CD4-positive, alpha-beta memory T cell (primary cell): ENCODE data around the gene POLD4. TPM values are rescaled to one million over a fixed set of nuclear protein-coding genes. Genes with fewer than 3 reads are reported as not detected.

ENCODE experiments used
- CTCF ChIA-PET: fragments of 350-600 bp; sonication (Branson Sonifier 250); formaldehyde crosslinking; loops from one replicate; lab custom pipeline; 2021; ENCODE audit warnings: inconsistent platforms; ENCODE audit not compliant: partially characterized antibody; lab: Charles Lee
- POLR2A ChIA-PET: fragments of 350-600 bp; sonication (Branson Sonifier 250); formaldehyde crosslinking; loops from one replicate; lab custom pipeline; 2021; ENCODE audit not compliant: partially characterized antibody; lab: Charles Lee
- DNase-seq, 5 donors: peaks; one replicate each; pipeline versions ENCODE4 v3.0.0 to v3.0.0-alpha.2; 2020 to 2022; ENCODE audit warnings: mixed read lengths in 1 of 5
- H3K27ac ChIP-seq: one replicate; pipeline ENCODE4 v1.7.0; 2013; ENCODE audit warnings: low read depth, low read length
- H3K27me3 ChIP-seq: 2 replicates; pipeline ENCODE4 v1.7.0; 2013; ENCODE audit warnings: mild to moderate bottlenecking, low read length, moderate library complexity; ENCODE audit not compliant: insufficient read depth
- H3K36me3 ChIP-seq: 2 replicates; pipeline ENCODE4 v1.7.0; 2013; ENCODE audit warnings: mild to moderate bottlenecking, low read length, moderate library complexity; ENCODE audit not compliant: insufficient read depth
- H3K4me1 ChIP-seq: 2 replicates; pipeline ENCODE4 v1.7.0; 2013; ENCODE audit warnings: mild to moderate bottlenecking, low read length, moderate library complexity; ENCODE audit not compliant: insufficient read depth
- H3K4me3 ChIP-seq, 2 donors: one replicate each; pipeline ENCODE4 v1.7.0; 2013; ENCODE audit warnings: low read length in 2 of 2, mild to moderate bottlenecking in 1 of 2
- H3K9me3 ChIP-seq, 2 donors: one replicate each; pipeline ENCODE4 v1.7.0; 2013; ENCODE audit warnings: low read length in 2 of 2, control low read depth in 1 of 2; ENCODE audit not compliant: control insufficient read depth in 1 of 2
- H3K27ac Mint-ChIP-seq, 7 donors: one replicate each; pipeline ENCODE4 v1.8.0; 2020 to 2021; ENCODE audit warnings: mixed read lengths in 7 of 7, mild to moderate bottlenecking in 6 of 7, inconsistent platforms in 3 of 7, moderate library complexity in 3 of 7
- H3K27me3 Mint-ChIP-seq, 2 donors: one replicate each; pipeline ENCODE4 v1.8.0; 2020 to 2021; ENCODE audit warnings: mixed read lengths in 2 of 2
- H3K36me3 Mint-ChIP-seq, 2 donors: one replicate each; pipeline ENCODE4 v1.8.0; 2020 to 2021; ENCODE audit warnings: mixed read lengths in 2 of 2, inconsistent platforms in 1 of 2, mild to moderate bottlenecking in 1 of 2
- H3K4me1 Mint-ChIP-seq, 4 donors: one replicate each; pipeline ENCODE4 v1.8.0; 2020 to 2021; ENCODE audit warnings: mixed read lengths in 4 of 4, mild to moderate bottlenecking in 1 of 4
- H3K4me3 Mint-ChIP-seq, 8 donors: one replicate each; pipeline ENCODE4 v1.8.0; 2020 to 2021; ENCODE audit warnings: mixed read lengths in 8 of 8, mild to moderate bottlenecking in 7 of 8, moderate library complexity in 6 of 8, inconsistent platforms in 3 of 8
- H3K9me3 Mint-ChIP-seq, 8 donors: one replicate each; pipeline ENCODE4 v1.8.0; 2020 to 2021; ENCODE audit warnings: mixed read lengths in 8 of 8, mild to moderate bottlenecking in 5 of 8, inconsistent platforms in 3 of 8, moderate library complexity in 1 of 8
- intact Hi-C: fragments of 100-400 bp; cut with micrococcal nuclease; formaldehyde crosslinking; loops from one replicate; pipeline ENCODE4 v1.15.1; 2023
- polyA plus RNA-seq, 2 donors: library from polyadenylated mRNA; unstranded; fragments of 300-500 nt; fragmentation: Illumina TruSeq; gene quantifications; one replicate each; pipeline ENCODE4 v1.2.3, GENCODE V29; 2021
- total RNA-seq, 2 experiments: library from RNA; stranded (reverse); gene quantifications; one replicate each; pipeline ENCODE4 v1.2.3, GENCODE V29; 2021

Gene POLD4
- total and polyA plus RNA-seq, 4 experiments from 2014 or later: 87.9 to 96.2 (median 92.5) TPM

DNA sequence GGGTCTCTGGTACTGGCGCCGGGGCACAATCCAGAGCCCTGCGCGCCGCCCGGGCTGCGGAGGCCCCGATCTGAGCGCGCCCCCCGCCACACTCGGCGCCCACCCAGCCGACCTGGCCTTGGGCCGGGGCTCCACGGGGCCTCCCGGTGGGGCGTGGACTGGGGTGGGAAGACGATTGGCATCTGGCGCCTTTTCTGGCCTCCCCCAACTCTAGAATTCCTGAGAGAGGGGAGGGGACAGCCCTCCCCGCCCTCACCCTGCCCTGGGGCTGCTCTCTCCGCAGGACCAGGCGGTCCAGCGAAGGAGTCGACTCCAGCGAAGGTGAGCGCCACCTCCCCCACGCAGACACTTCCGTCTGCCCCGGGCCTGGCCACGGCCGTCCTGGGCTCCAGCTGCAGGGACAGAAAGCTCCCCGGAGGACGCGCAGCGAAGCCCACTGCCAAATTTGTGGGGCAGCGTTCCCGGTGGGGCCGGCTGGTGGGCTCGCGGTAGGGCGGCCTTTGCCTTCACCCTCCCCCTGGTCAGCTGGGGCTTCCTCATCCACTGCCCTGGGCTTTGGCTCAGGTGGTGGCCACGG, 49.4 kb downstream of the POLD4 start:
- DNase-seq: peak in 2 of 5 donors; percentile 27 to 31
- intact Hi-C loops: loop anchor here (2.0 kb wide), 2 partner anchors 13 to 15 kb away; partner anchors contain the start of gene ANKRD13D
- CTCF ChIA-PET: interaction anchor here (0.6 to 3.6 kb wide), 12 partner anchors 10 to 47 kb away, joined by 3 to 9 read pairs (median 5); partner anchors contain the start of gene ANKRD13D
- peaks cover 3 to 26% (median 9%) of the 10 kb centered on the region in 4 donors for H3K4me1 Mint-ChIP-seq
- POLR2A ChIA-PET: interaction anchor here (1.1 to 14.6 kb wide), 12 partner anchors 7 to 133 kb away, joined by 3 to 196 read pairs (median 22); partner anchors contain the start of genes ANKRD13D, GRK2 and POLD4
- H3K4me3 ChIP-seq: peak overlapping the region in 1 of 2 donors; percentile 66
- H3K27me3 Mint-ChIP-seq: no peaks in the 10 kb centered on the region
- H3K9me3 Mint-ChIP-seq: no peaks in the 10 kb centered on the region
- no peaks in the 10 kb centered on the region for H3K27me3 ChIP-seq
- no peak overlapping the region for H3K27ac Mint-ChIP-seq
- peak overlapping the region; percentile 68 for H3K27ac ChIP-seq
- peaks cover 0 to 13% of the 10 kb centered on the region in 2 donors for H3K36me3 Mint-ChIP-seq
- H3K4me1 ChIP-seq: peaks cover 18% of the 10 kb centered on the region
- peaks cover 22% of the 10 kb centered on the region for H3K36me3 ChIP-seq
- peak overlapping the region; percentile 48 to 80 (median 68) for H3K4me3 Mint-ChIP-seq
- no peaks in the 10 kb centered on the region for H3K9me3 ChIP-seq

DNA sequence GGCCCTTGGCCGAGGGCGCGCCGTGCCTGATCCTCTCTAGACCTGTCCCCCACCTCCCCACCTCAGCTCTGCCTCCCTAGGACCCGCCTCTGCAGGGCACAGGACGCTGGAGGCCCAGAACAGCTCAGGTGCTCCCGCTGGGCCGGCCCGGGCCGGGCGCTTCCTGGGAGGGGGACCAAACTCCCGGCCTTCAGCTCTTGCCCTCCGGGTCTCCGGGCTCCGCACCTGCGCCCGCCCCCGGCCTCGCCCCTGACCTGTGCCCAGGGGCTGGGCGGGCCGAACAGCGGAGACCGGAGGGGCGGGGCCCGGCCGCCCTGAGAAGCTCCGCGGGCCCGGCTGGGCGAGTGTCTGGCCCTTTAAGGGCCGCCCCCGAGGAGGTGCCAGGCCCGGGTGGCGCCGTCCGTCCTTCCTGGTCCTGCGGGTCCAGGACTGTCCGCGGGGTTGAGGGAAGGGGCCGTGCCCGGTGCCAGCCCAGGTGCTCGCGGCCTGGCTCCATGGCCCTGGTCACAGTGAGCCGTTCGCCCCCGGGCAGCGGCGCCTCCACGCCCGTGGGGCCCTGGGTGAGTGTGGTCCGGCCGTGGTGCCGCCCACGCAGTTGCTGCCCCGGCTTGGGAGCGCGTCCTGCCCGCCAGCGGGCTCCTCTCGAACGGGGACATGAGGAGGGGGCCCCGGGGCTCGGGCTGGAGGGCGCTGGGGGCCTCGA, 50.1 kb downstream of the POLD4 start, which contains the start of gene SSH3:
SSH3 (plus strand) TSS at position 399 of the 703 bp plus-strand sequence; CDS start at position 495, 96 bp downstream.
- H3K27me3 ChIP-seq: no peaks in the 10 kb centered on the region
- peaks cover 20% of the 10 kb centered on the region for H3K4me1 ChIP-seq
- no peaks in the 10 kb centered on the region for H3K9me3 ChIP-seq
- intact Hi-C loops: loop anchor here (2.0 kb wide), 2 partner anchors 14 kb away; partner anchors contain the start of gene ANKRD13D
- H3K9me3 Mint-ChIP-seq: no peaks in the 10 kb centered on the region
- H3K4me3 Mint-ChIP-seq: peak within 1 kb of the TSS; percentile 48 to 80 (median 70)
- peak within 1 kb of the TSS in 6 of 7 donors; percentile 47 to 72 (median 64) for H3K27ac Mint-ChIP-seq
- H3K4me3 ChIP-seq: peak within 1 kb of the TSS in 1 of 2 donors; percentile 66
- H3K27ac ChIP-seq: peak within 1 kb of the TSS; percentile 68
- peaks cover 7 to 31% (median 14%) of the 10 kb centered on the region in 4 donors for H3K4me1 Mint-ChIP-seq
- peak in 3 of 5 donors; percentile 19 to 42 (median 28) for DNase-seq
- peaks cover 28% of the 10 kb centered on the region for H3K36me3 ChIP-seq
- CTCF ChIA-PET: interaction anchor here (0.7 to 3.6 kb wide), 11 partner anchors 9 to 48 kb away, joined by 3 to 9 read pairs (median 5); partner anchors contain the start of gene ANKRD13D
- H3K27me3 Mint-ChIP-seq: no peaks in the 10 kb centered on the region
- POLR2A ChIA-PET: interaction anchor here (0.8 to 14.6 kb wide), 18 partner anchors 8 to 687 kb away, joined by 3 to 196 read pairs (median 4); partner anchors contain the start of genes ANKRD13D, GRK2, POLD4 and RBM14
- peaks cover 5 to 19% of the 10 kb centered on the region in 2 donors for H3K36me3 Mint-ChIP-seq

DNA sequence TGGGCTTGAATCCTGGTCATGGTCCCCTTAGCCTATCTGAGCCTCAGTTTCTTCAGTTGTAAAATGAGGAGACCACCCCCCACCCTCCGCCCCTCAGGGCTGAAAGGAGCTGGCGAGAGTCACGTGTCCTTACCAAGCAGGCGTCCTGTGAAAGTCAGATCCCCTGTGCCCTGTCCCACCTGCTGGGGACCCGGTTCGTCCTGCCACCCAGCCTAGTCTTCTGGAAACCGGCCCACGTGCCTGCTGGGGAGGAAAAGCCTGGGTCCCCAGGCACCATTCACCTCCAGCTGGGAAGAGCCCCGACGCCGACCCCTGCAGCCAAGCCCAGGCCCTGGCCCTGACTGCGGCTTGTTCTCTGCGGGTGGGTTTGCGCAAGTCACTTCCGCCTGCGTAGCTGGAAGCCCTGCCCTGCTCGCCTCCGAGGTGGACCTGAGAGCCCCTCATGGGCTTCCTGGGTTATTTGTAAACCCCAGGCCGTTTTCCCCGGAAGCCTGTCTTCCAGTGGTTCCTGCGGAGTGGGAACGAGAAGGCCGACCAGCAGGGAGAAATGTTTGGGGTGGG, 50.7 kb downstream of the POLD4 start:
- DNase-seq: no peak
- Mint-ChIP-seq H3K27me3 (no peaks in the 10 kb centered on the region), H3K27ac (peak overlapping the region in 6 of 7 donors; percentile 47 to 72 (median 64)), H3K36me3 (peaks cover 6 to 24% of the 10 kb centered on the region in 2 donors), H3K9me3 (peaks cover 0 to 1% (median 0%) of the 10 kb centered on the region in 8 donors), H3K4me3 (peak overlapping the region in 7 of 8 donors; percentile 40 to 74 (median 62)), H3K4me1 (peaks cover 9 to 33% (median 17%) of the 10 kb centered on the region in 4 donors)
- peak overlapping the region; percentile 68 for H3K27ac ChIP-seq
- peaks cover 34% of the 10 kb centered on the region for H3K36me3 ChIP-seq
- intact Hi-C loops: loop anchor here (2.0 kb wide), 2 partner anchors 14 kb away; partner anchors contain the start of gene ANKRD13D
- H3K27me3 ChIP-seq: no peaks in the 10 kb centered on the region
- H3K4me1 ChIP-seq: peaks cover 24% of the 10 kb centered on the region
- ChIA-PET POLR2A (interaction anchor here (0.6 to 14.6 kb wide), 18 partner anchors 9 to 686 kb away, joined by 3 to 196 read pairs (median 4); partner anchors contain the start of genes ANKRD13D, GRK2, POLD4 and PPP1CA), CTCF (interaction anchor here (0.7 to 3.6 kb wide), 10 partner anchors 9 to 49 kb away, joined by 3 to 9 read pairs (median 5); partner anchors contain the start of gene ANKRD13D)
- H3K4me3 ChIP-seq: peak overlapping the region in 1 of 2 donors; percentile 66
- no peaks in the 10 kb centered on the region for H3K9me3 ChIP-seq

DNA sequence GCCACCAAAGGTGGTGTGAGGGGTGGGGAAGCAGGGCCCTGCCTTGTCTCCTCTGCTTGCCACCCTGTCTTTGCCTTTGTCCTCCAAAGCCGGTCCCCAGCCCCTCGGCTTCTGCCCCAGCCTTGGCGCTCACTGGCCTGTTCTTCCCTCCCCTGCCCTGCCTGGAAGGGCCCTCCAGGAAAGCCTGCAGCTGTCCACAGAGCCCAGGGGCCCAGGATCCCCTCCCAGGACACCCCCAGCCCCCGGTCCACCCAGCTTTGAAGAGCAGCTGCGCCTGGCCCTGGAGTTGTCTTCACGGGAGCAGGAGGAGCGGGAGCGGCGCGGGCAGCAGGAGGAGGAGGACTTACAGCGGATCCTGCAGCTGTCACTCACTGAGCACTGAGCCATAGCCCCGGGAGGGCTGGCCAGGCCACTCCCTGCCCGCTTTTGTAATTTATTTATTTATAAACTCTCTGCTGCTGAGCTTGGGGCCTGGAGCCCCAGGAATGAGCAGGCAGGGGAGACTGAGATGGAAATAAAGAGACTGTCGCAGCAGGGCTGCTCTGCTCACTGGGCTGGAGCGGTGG, 51.3 kb downstream of the POLD4 start:
- ChIA-PET CTCF (interaction anchor here (1.1 to 3.6 kb wide), 2 partner anchors 24 to 49 kb away, joined by 5 to 9 read pairs; no protein-coding TSS in a partner anchor), POLR2A (interaction anchor here (0.6 to 14.6 kb wide), 13 partner anchors 12 to 685 kb away, joined by 3 to 196 read pairs (median 20); partner anchors contain the start of genes ANKRD13D, GRK2, POLD4 and PPP1CA)
- Histone ChIP-seq H3K27me3 (no peaks in the 10 kb centered on the region), H3K36me3 (peaks cover 34% of the 10 kb centered on the region), H3K27ac (peak overlapping the region; percentile 68), H3K4me1 (peaks cover 24% of the 10 kb centered on the region), H3K9me3 (no peaks in the 10 kb centered on the region), H3K4me3 (no peak overlapping the region)
- intact Hi-C loops: loop anchor here (2.0 kb wide), 2 partner anchors 13 to 15 kb away; partner anchors contain the start of gene ANKRD13D
- Mint-ChIP-seq H3K9me3 (peaks cover 0 to 2% (median under 1%) of the 10 kb centered on the region in 8 donors), H3K4me3 (peak overlapping the region in 6 of 8 donors; percentile 40 to 74 (median 61)), H3K27me3 (no peaks in the 10 kb centered on the region), H3K4me1 (peaks cover 9 to 35% (median 17%) of the 10 kb centered on the region in 4 donors), H3K27ac (peak overlapping the region in 5 of 7 donors; percentile 30 to 72 (median 64)), H3K36me3 (peaks cover 7 to 27% of the 10 kb centered on the region in 2 donors)
- DNase-seq: no peak

DNA sequence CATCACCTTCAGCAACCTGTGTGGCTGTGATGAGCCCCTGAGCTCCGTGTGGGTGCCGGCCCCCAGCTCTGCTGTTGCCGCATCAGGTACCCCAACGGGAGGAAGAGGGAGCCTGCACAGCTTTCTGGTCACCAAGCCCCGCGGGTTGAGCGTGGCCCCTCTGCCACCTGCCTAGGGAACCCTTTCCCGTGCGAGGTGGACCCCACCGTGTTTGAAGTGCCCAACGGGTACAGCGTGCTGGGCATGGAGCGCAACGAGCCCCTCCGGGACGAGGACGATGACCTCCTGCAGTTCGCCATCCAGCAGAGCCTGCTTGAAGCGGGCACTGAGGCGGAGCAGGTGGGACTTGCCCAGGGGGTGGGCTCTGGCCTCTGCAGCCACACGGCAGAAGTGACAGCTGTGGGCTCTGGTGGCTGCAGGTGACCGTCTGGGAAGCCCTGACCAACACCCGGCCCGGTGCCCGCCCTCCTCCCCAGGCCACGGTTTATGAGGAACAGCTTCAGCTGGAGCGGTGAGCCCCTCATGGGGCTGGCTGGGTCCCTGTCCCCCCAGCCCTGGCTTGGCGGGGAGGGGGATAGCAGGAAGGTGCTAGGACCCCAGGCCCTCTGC, 51.9 kb downstream of the POLD4 start:
- Mint-ChIP-seq H3K27ac (no peak overlapping the region), H3K4me3 (no peak overlapping the region), H3K4me1 (peaks cover 13 to 40% (median 18%) of the 10 kb centered on the region in 4 donors), H3K36me3 (peaks cover 13 to 32% of the 10 kb centered on the region in 2 donors), H3K9me3 (peaks cover 0 to 8% (median 4%) of the 10 kb centered on the region in 8 donors), H3K27me3 (no peaks in the 10 kb centered on the region)
- H3K9me3 ChIP-seq: no peaks in the 10 kb centered on the region
- intact Hi-C loops: no loop called here
- no peak overlapping the region for H3K4me3 ChIP-seq
- H3K36me3 ChIP-seq: peaks cover 34% of the 10 kb centered on the region
- no peak for DNase-seq
- no peaks in the 10 kb centered on the region for H3K27me3 ChIP-seq
- POLR2A ChIA-PET: interaction anchor here (1.7 to 14.6 kb wide), 7 partner anchors 11 to 38 kb away, joined by 4 to 196 read pairs (median 47); partner anchors contain the start of genes ANKRD13D and GRK2
- H3K4me1 ChIP-seq: peaks cover 24% of the 10 kb centered on the region
- CTCF ChIA-PET: interaction anchor here (0.9 to 1.2 kb wide), 2 partner anchors 14 to 33 kb away, joined by 3 read pairs; no protein-coding TSS in a partner anchor
- H3K27ac ChIP-seq: no peak overlapping the region
